Immature natural killer cell (primary cell): ENCODE results near the gene CCDC6. TPM values are rescaled to one million over a fixed set of nuclear protein-coding genes. Genes with fewer than 3 reads are reported as not detected.

ENCODE experiments used
- DNase-seq, 3 donors: peaks; one replicate each; pipeline ENCODE4 v3.0.0; 2022; ENCODE audit warnings: mixed read lengths in 1 of 3
- H3K27ac Mint-ChIP-seq, 6 donors: one replicate each; pipeline ENCODE4 v1.8.0; 2020; ENCODE audit warnings: mixed read lengths in 6 of 6, mild to moderate bottlenecking in 5 of 6, inconsistent platforms in 4 of 6, moderate library complexity in 3 of 6
- H3K27me3 Mint-ChIP-seq, 3 donors: one replicate each; pipeline ENCODE4 v1.8.0; 2020 to 2021; ENCODE audit warnings: low read depth in 3 of 3, mild to moderate bottlenecking in 3 of 3, mixed read lengths in 3 of 3, moderate library complexity in 3 of 3, inconsistent platforms in 1 of 3
- H3K36me3 Mint-ChIP-seq, 3 donors: one replicate each; pipeline ENCODE4 v1.8.0; 2020; ENCODE audit warnings: mixed read lengths in 3 of 3, inconsistent platforms in 2 of 3, mild to moderate bottlenecking in 2 of 3
- H3K4me1 Mint-ChIP-seq, 2 donors: one replicate each; pipeline ENCODE4 v1.8.0; 2020; ENCODE audit warnings: inconsistent platforms in 2 of 2, mild to moderate bottlenecking in 2 of 2, mixed read lengths in 2 of 2, moderate library complexity in 1 of 2
- H3K4me3 Mint-ChIP-seq, 5 donors: one replicate each; pipeline ENCODE4 v1.8.0; 2020; ENCODE audit warnings: mild to moderate bottlenecking in 5 of 5, mixed read lengths in 5 of 5, inconsistent platforms in 3 of 5, moderate library complexity in 3 of 5
- H3K9me3 Mint-ChIP-seq, 6 donors: one replicate each; pipeline ENCODE4 v1.8.0; 2020; ENCODE audit warnings: mild to moderate bottlenecking in 6 of 6, mixed read lengths in 6 of 6, inconsistent platforms in 4 of 6, moderate library complexity in 3 of 6
- polyA plus RNA-seq, 3 donors: library from polyadenylated mRNA; unstranded; fragments of 300-500 nt; fragmentation: Illumina TruSeq; gene quantifications; one replicate each; pipeline ENCODE4 v1.2.3, GENCODE V29; 2021

CCDC6 gene
- polyA plus RNA-seq, 3 donors from 2014 or later = 1.6 to 3.5 (median 1.8) TPM

GRCh38 chr10:59901470-59901869 is 4.9 kb downstream of the CCDC6 start:
- Mint-ChIP-seq H3K27ac (no peak overlapping the region), H3K9me3 (no peaks in the 10 kb centered on the region)
- DNase-seq = no peak

GRCh38 chr10:59900048-59900727 is 6.2 kb downstream of the CCDC6 start:
- Mint-ChIP-seq H3K9me3 (no peaks in the 10 kb centered on the region), H3K27ac (peak overlapping the region in 1 of 6 donors; percentile 18), H3K36me3 (no peaks in the 10 kb centered on the region), H3K4me3 (no peak overlapping the region), H3K4me1 (peaks cover 40 to 86% of the 10 kb centered on the region in 2 donors), H3K27me3 (no peaks in the 10 kb centered on the region)
- DNase-seq = no peak

More at GRCh38 chr10:59901470-59901869, 4.9 kb downstream of the CCDC6 start:
- no peaks in the 10 kb centered on the region for H3K27me3 Mint-ChIP-seq
- H3K4me3 Mint-ChIP-seq = no peak overlapping the region
- peaks cover 44 to 82% of the 10 kb centered on the region in 2 donors for H3K4me1 Mint-ChIP-seq
- H3K36me3 Mint-ChIP-seq = no peaks in the 10 kb centered on the region

DNA sequence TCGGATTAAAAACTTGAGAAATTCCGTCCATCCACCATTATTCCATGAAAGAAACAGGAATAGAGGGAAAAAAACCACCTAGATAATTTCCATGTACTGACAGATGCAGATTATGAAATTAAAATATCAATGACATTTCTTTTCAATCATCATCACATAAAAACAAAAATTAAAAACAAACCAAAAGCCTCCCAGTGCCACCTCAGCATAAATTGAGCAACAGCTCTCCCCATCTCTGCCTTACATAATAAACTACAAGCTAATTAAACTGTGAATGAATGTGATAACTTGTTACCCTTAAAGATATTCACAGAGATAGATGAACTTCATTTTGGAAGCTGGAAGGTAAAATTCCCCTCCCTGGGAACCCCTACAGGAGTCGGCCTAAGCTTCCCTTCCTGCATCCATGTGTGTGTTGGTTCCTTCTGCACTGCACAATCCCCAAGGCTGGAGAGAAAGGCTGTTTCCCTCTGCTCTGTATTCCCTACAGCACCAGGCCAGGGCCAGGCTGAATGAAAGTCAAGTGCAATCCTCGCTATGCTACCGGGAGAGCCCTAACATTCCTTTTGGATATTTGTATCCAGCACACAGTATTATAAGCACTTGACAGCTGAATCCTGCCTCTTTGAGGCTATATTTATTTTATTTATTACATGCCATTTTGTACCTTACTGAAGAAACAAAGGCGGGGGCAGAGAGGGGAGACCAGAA is 8.1 kb downstream of the CCDC6 start:
- no peak for DNase-seq
- Mint-ChIP-seq H3K27me3 (no peaks in the 10 kb centered on the region), H3K36me3 (no peaks in the 10 kb centered on the region), H3K9me3 (no peaks in the 10 kb centered on the region), H3K4me1 (peaks cover 36 to 78% of the 10 kb centered on the region in 2 donors), H3K4me3 (no peak overlapping the region), H3K27ac (no peak overlapping the region)

- H3K4me3 Mint-ChIP-seq = no peak overlapping the region
- H3K9me3 Mint-ChIP-seq = no peaks in the 10 kb centered on the region
- no peaks in the 10 kb centered on the region for H3K36me3 Mint-ChIP-seq
- DNase-seq = no peak
- peaks cover 45 to 81% of the 10 kb centered on the region in 2 donors for H3K4me1 Mint-ChIP-seq
- H3K27ac Mint-ChIP-seq = no peak overlapping the region
- H3K27me3 Mint-ChIP-seq = peaks cover 0 to 2% (median 0%) of the 10 kb centered on the region in 3 donors
Observed at GRCh38 chr10:59896191-59896590, 10.2 kb downstream of the CCDC6 start.

- no peaks in the 10 kb centered on the region for H3K9me3 Mint-ChIP-seq
- no peak for DNase-seq
- H3K27me3 Mint-ChIP-seq = peaks cover 0 to 2% (median 0%) of the 10 kb centered on the region in 3 donors
- no peak overlapping the region for H3K27ac Mint-ChIP-seq
- H3K4me1 Mint-ChIP-seq = peaks cover 45 to 81% of the 10 kb centered on the region in 2 donors
- no peak overlapping the region for H3K4me3 Mint-ChIP-seq
- H3K36me3 Mint-ChIP-seq = no peaks in the 10 kb centered on the region
Observed at GRCh38 chr10:59895629-59896116, 10.7 kb downstream of the CCDC6 start.

DNA sequence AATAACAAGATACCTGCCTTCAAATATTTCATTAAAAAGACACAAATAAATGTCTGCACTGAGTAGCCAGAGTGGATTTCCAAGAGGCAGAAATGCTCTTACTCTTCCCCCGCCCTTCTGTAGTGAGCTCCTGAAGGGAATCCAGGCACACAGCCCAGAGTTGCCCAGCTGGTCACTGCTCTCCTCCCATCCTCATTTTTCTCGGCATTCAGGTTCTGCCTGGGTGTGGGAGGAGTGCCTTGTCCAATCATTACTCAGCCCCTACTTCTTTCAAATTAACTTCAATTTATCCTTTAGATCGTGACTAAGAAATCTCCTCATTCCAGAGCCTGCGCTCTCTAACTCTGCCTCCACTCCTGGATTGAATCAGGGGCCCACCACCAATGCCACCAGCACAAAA is 12.2 kb downstream of the CCDC6 start:
- H3K4me1 Mint-ChIP-seq = peaks cover 39 to 79% of the 10 kb centered on the region in 2 donors
- no peaks in the 10 kb centered on the region for H3K9me3 Mint-ChIP-seq
- H3K36me3 Mint-ChIP-seq = peaks cover 0 to 5% (median 0%) of the 10 kb centered on the region in 3 donors
- no peak overlapping the region for H3K4me3 Mint-ChIP-seq
- H3K27me3 Mint-ChIP-seq = peaks cover 0 to 2% (median 0%) of the 10 kb centered on the region in 3 donors
- no peak for DNase-seq
- H3K27ac Mint-ChIP-seq = peak overlapping the region in 2 of 6 donors; percentile 32 to 33

DNA sequence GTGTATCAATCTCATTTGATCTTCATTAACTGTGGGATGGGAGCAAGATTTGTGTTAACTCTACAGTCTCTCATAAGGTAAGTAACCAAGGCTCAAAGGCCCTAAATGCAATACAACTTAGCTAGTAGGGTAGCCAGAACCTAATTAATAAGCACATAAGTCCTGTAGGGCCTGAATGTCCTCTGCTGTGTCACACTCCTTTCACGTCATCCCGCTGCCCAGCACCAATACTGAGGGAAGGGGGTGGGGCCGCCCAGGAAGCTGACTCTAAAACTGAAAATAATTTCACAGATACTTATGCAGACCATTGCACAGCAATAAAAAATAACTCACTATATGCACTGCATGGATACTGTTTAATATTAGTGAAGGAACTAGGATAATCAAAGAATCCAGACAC is 13.7 kb downstream of the CCDC6 start:
- peaks cover 48 to 79% of the 10 kb centered on the region in 2 donors for H3K4me1 Mint-ChIP-seq
- no peaks in the 10 kb centered on the region for H3K9me3 Mint-ChIP-seq
- H3K27ac Mint-ChIP-seq = peak overlapping the region in 1 of 6 donors; percentile 20
- H3K4me3 Mint-ChIP-seq = no peak overlapping the region
- peaks cover 0 to 2% (median 0%) of the 10 kb centered on the region in 3 donors for H3K27me3 Mint-ChIP-seq
- H3K36me3 Mint-ChIP-seq = peaks cover 0 to 5% (median 0%) of the 10 kb centered on the region in 3 donors
- no peak for DNase-seq

DNA sequence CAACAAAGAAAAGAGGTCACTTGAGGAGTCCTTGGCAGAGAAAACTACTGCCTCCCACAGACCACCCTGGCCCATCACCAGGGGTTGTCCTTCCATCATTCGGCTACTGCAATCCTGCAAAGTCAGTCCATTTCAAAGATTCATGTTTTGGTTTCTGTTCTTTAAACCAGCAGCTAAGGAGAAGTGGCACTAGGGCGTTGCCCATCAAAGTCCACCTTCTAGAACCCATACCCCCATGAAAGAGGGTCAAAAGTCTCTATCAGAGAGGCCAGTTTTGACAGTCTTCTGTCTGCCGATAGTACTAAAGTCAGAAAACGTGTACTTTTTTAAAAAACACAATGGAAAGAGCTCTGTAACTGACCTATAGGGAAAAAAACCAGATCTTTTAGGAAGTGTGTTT is 14.4 kb downstream of the CCDC6 start:
- DNase-seq = no peak
- Mint-ChIP-seq H3K4me1 (peaks cover 55 to 82% of the 10 kb centered on the region in 2 donors), H3K27me3 (peaks cover 0 to 2% (median 0%) of the 10 kb centered on the region in 3 donors), H3K4me3 (no peak overlapping the region), H3K27ac (peak overlapping the region in 2 of 6 donors; percentile 35), H3K9me3 (no peaks in the 10 kb centered on the region), H3K36me3 (peaks cover 0 to 5% (median 0%) of the 10 kb centered on the region in 3 donors)

DNA sequence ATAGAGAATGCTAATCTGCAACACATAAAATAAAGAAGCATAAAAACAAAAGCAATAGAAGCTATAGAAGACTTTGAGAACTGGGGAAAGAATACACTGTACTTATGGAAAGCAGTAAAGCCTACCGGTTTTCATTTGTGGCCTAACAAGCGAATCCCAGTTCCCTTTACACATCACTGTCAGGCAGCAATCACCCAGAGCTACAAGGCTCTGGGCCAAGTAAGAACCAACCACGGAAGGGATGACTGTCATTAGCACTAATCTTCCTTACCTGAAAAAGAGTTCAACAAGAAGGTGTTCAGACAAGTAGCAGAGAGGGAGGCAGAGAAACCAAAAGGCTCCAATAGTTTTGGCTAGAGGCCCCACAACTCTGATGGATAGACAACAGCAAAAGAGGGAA is 15.0 kb downstream of the CCDC6 start:
- Mint-ChIP-seq H3K4me3 (no peak overlapping the region), H3K27me3 (peaks cover 0 to 2% (median 0%) of the 10 kb centered on the region in 3 donors), H3K27ac (no peak overlapping the region), H3K36me3 (peaks cover 0 to 5% (median 0%) of the 10 kb centered on the region in 3 donors), H3K9me3 (no peaks in the 10 kb centered on the region), H3K4me1 (peaks cover 61 to 85% of the 10 kb centered on the region in 2 donors)
- no peak for DNase-seq

DNA sequence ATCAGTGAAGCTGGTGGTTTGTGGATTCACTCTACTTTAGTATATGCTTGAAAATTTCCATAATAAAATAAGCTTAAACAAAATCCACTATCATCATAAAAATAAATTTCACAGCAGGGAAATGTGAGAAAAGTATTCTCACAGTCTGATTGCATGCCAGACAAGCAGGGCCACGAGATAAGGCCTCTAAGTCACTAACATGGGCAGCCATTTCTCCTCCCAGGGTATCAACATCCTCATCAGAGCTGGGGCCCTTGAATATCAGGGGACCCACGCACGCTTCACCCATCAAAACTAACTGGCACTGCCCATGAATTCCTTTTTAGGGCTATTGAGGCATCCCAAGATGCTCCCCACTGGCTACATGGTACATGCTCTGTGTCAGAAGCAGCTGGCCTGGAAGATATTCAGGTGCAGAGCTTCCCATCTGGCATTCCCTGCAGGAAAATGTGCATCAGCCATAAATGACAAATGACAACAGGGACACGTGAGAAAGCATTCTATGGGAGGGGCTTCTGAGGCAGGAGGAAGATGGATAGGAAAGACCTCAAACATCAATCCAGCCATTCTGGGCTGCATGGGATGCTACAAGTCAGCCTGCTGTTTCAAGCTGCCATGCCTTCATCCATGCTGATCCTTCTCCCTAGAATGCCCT is 17.4 kb downstream of the CCDC6 start:
- H3K4me3 Mint-ChIP-seq = peak overlapping the region in 1 of 5 donors; percentile 15
- peaks cover 0 to 5% (median 0%) of the 10 kb centered on the region in 3 donors for H3K36me3 Mint-ChIP-seq
- peaks cover 80 to 96% of the 10 kb centered on the region in 2 donors for H3K4me1 Mint-ChIP-seq
- no peaks in the 10 kb centered on the region for H3K9me3 Mint-ChIP-seq
- no peak overlapping the region for H3K27ac Mint-ChIP-seq
- H3K27me3 Mint-ChIP-seq = peaks cover 0 to 2% (median 0%) of the 10 kb centered on the region in 3 donors
- no peak for DNase-seq

DNA sequence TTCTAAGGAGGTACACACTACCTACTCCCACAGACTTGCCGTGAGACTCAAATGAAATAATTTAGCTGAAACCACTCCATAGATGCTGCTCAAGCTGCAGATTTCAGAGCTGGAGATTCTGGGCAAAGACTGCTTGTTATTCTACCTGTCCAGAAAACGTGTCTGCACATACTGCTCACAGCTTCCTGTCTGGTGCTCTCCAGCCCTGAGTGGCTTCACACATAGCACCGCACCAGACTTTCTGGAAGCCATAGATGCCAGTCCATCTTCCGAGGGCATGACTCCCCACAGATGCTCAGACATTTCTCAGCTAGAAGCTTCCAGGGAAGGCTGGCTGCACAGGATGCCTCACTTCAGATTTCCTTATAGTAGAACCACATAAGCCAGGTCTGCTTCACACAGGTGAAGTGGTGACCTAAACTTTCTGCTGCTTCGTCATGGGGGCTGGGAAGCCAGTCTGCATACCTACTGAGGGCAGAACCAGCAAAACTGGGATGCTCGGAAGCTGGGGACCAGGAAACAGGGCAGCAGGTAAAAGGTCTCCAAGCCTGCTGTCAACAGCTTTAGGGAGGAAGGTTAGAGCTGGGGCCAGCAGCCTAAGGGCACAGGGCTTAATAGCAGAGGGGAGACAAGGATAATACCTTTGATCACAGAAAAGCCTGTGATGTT is 18.2 kb downstream of the CCDC6 start:
- Mint-ChIP-seq H3K36me3 (peaks cover 0 to 5% (median 0%) of the 10 kb centered on the region in 3 donors), H3K27me3 (peaks cover 0 to 1% (median 0%) of the 10 kb centered on the region in 3 donors), H3K4me3 (peak overlapping the region in 4 of 5 donors; percentile 15 to 40 (median 26)), H3K27ac (peak overlapping the region in 5 of 6 donors; percentile 21 to 79 (median 62)), H3K4me1 (peaks cover 78 to 95% of the 10 kb centered on the region in 2 donors), H3K9me3 (no peaks in the 10 kb centered on the region)
- peak; percentile 23 to 32 (median 24) for DNase-seq

DNA sequence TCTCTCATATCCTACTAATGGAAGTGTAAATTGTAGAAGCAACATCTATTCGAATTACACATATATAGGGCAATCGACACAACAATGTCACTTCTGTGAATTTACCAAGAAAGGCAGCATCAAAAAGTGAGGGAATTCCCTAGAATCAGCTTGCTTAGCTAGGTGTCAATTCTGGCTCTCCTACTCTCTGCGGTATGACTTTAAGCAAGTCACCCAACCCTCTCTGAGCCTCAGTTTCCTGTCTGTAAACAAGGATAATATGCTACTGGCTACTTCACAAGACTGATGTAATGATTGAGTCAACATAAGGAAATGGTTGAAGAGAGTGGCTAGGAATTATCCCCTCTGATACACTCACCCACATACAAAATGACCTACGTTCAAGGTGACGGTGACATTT is 19.4 kb downstream of the CCDC6 start:
- H3K9me3 Mint-ChIP-seq = no peaks in the 10 kb centered on the region
- H3K36me3 Mint-ChIP-seq = peaks cover 0 to 5% (median 0%) of the 10 kb centered on the region in 3 donors
- peak overlapping the region in 3 of 6 donors; percentile 21 to 44 (median 41) for H3K27ac Mint-ChIP-seq
- peaks cover 72 to 87% of the 10 kb centered on the region in 2 donors for H3K4me1 Mint-ChIP-seq
- no peak for DNase-seq
- no peaks in the 10 kb centered on the region for H3K27me3 Mint-ChIP-seq
- peak overlapping the region; percentile 10 to 69 (median 18) for H3K4me3 Mint-ChIP-seq
